GM18868 (cell line): ENCODE measurements around the gene LOXL3.

ENCODE experiments used
- ATAC-seq: cut with Tn5 transposase; IDR thresholded peaks from one replicate; pipeline ENCODE4 v1.9.1; 2021; ENCODE audit warnings: mild to moderate bottlenecking, moderate library complexity; ENCODE audit not compliant: unreplicated experiment

The LOXL3 gene

GRCh38 chr2:74529357-74530238 lies 24.1 kb downstream of the LOXL3 start, which contains the start of the genes AUP1 and HTRA2:
AUP1 (minus strand) TSS chr2:74529706; CDS start chr2:74529629, 77 bp downstream.
HTRA2 (plus strand) TSS chr2:74529933; CDS start chr2:74530007, 74 bp downstream.
- ATAC-seq, result peak; percentile 79

GRCh38 chr2:74528600-74529356 lies 25.0 kb downstream of the LOXL3 start:
- ATAC-seq, result peak; percentile 0

DNA sequence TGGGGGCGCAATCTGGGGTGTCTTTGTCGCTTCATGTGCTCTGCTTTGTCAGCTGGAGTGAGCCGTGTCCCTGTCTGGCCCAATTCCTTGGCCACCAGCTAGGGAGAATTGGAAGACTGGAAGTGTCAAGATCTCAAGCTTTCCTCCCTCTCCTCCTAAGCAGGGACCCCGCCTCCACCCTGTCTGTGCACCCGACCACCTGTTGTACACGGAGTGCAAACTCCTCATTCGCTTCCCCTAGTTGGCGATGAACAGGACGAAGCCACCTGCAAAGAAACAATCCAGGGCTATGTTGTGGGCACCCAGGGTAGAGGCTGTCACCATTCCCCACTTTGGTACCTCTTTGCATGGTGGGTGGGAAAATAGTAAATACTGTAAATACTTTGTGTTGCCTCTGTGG lies 26.0 kb downstream of the LOXL3 start:
- no peak for ATAC-seq

- ATAC-seq, result no peak
Measured at GRCh38 chr2:74526649-74527230, 27.0 kb downstream of the LOXL3 start.

- ATAC-seq, result peak; percentile 32
Measured at GRCh38 chr2:74525717-74526648, 27.8 kb downstream of the LOXL3 start, which contains the start of gene DQX1. DQX1 (minus strand) TSS chr2:74526231; CDS start chr2:74525729, 502 bp downstream.

DNA sequence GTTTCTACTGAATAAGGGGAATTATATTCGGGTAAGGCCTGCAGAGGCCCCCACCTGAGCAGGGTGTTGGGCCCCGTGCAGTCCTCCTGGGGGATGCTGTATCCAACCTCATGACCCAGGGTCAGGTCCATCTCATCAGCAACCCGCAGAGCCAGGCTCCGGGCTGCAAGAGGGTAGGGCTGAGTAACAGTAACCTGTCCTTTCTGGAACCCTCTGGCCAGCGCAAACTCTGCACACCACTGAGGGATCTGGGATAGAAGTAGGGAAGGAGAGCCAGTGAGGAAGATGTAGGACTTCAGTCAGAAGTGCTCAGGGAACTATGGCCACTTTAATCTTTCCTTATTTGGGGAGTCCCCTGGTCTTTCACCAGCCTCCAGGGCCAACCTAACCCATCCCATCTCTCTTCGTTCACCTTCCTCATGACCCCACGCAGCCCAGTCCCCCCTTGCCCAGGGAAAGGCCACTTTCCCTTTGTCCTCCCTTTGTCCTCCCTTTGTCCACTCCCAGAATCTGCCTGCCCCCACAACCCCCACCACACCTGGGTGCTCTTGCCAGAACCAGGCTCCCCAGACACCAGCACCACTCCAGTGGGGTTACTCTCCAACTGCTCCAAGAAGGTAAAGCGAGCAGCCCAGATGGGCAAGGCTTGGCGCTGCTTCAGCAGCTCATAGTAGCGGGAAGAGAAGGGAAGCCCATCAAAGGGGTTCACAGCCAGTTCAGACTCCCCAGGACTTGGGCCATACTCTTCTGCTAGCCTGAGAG lies 28.6 kb downstream of the LOXL3 start:
- no peak for ATAC-seq

DNA sequence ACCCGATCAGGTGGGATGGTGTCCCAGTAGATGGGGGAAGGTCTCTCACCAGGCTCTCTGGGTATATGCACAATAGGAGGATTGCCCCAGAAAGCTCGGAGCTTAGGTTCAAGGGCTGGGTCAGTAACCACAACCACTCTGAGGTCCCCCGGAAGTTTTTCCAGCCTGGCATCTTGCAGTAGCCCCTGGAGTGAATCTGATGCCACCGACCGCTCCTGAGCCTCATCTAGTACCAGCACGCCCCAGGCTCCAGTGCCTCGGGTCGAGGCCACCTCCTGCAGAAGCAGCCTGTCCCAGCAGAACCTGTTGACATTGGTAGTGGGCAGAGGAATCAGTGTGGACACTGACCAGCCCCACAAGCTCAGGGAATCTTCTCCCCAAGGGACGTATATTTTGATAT lies 29.7 kb downstream of the LOXL3 start:
- no peak for ATAC-seq

GRCh38 chr2:74522516-74522915 lies 31.2 kb downstream of the LOXL3 start:
- ATAC-seq, result no peak

- no peak for ATAC-seq
Measured at GRCh38 chr2:74516650-74517049, 37.1 kb downstream of the LOXL3 start.

DNA sequence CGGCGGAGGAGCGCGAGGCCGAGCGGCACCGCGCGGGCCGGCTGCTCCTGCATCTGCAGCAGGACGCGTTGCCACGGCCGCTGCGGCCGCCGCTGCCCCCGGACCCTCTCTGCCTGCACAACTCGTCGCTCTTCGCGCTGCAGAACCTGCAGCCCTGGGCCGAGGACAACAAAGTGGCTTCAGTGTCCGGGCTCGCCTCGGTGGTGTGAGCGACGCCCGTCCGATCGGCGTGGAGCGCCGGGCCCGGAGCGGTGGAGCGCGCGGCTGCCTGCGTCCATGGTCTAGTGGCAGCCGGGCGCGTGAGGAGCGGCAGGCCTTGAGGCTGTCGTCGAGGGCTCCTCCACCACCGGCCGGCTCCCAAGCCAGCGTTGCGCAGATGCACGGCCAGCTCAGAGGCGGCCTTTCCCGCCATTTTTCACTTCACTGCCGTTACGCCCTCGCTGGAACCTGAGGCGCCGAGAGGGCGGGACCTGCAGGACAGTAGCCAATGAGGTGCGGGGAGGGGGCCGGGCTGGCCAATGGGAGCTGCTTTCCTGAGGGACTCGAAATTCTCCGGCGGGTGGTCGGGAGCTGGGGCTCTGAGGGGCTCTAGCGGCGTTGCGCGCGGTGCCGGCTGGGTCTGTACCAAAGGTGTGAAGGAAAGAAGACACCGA lies 37.6 kb downstream of the LOXL3 start:
- ATAC-seq, result no peak

GRCh38 chr2:74515271-74515980 lies 38.3 kb downstream of the LOXL3 start:
- no peak for ATAC-seq

- no peak for ATAC-seq
Measured at GRCh38 chr2:74514368-74515270, 39.1 kb downstream of the LOXL3 start, which contains the start of gene TLX2. TLX2 (plus strand) TSS chr2:74514450; CDS start chr2:74514807, 357 bp downstream.

DNA sequence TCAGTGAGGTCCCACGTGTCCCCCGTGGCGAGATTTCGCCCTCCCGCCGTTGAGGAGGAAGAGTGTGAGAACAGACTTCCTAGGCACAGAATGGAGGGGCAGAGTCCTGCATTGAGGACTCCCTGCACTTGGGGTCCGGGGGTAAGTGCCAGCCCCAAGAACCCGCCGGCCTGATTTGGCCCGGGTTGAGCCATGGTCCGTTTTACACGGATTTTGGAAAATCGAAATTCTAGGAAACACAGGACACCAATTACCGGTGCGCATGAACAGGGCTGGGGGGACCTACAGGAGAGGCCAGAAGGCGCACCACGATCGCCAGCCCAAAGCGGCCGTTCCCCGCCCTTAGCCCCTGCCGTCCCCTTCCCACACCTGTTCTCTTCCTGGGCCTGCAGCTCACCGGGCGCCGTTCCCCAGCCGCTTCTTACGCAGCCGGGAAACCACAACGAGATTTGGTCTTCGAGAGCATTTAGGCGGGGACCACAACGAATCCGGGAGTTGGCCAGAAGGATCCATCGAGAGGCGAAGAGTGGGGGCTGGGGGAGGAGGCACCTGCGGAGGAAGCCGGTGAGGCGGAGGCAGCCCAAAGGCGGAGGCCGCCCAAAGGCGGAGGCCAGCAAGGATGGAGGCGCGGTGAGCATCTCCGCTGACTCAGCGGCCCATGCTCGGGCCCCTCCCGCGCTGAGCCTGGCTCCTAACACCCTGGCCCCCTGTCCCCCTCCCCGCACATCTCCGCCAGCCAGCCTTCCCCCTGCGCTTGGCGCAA lies 40.0 kb downstream of the LOXL3 start:
- no peak for ATAC-seq

- ATAC-seq, result no peak
Measured at GRCh38 chr2:74512744-74513604, 40.8 kb downstream of the LOXL3 start.
